ENCODE data around the gene ATAD5. TPM values are rescaled to one million over a fixed set of nuclear protein-coding genes. Genes with fewer than 3 reads are reported as not detected.
"Not testable (repeated sequence)": the region's sequence is repeated elsewhere in the genome, so short reads cannot be mapped to it uniquely, and the experiment has no call there.

Gene ATAD5, protein sequence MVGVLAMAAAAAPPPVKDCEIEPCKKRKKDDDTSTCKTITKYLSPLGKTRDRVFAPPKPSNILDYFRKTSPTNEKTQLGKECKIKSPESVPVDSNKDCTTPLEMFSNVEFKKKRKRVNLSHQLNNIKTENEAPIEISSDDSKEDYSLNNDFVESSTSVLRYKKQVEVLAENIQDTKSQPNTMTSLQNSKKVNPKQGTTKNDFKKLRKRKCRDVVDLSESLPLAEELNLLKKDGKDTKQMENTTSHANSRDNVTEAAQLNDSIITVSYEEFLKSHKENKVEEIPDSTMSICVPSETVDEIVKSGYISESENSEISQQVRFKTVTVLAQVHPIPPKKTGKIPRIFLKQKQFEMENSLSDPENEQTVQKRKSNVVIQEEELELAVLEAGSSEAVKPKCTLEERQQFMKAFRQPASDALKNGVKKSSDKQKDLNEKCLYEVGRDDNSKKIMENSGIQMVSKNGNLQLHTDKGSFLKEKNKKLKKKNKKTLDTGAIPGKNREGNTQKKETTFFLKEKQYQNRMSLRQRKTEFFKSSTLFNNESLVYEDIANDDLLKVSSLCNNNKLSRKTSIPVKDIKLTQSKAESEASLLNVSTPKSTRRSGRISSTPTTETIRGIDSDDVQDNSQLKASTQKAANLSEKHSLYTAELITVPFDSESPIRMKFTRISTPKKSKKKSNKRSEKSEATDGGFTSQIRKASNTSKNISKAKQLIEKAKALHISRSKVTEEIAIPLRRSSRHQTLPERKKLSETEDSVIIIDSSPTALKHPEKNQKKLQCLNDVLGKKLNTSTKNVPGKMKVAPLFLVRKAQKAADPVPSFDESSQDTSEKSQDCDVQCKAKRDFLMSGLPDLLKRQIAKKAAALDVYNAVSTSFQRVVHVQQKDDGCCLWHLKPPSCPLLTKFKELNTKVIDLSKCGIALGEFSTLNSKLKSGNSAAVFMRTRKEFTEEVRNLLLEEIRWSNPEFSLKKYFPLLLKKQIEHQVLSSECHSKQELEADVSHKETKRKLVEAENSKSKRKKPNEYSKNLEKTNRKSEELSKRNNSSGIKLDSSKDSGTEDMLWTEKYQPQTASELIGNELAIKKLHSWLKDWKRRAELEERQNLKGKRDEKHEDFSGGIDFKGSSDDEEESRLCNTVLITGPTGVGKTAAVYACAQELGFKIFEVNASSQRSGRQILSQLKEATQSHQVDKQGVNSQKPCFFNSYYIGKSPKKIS (N-terminal part only)
- total RNA-seq, result 0.92 TPM

DNA sequence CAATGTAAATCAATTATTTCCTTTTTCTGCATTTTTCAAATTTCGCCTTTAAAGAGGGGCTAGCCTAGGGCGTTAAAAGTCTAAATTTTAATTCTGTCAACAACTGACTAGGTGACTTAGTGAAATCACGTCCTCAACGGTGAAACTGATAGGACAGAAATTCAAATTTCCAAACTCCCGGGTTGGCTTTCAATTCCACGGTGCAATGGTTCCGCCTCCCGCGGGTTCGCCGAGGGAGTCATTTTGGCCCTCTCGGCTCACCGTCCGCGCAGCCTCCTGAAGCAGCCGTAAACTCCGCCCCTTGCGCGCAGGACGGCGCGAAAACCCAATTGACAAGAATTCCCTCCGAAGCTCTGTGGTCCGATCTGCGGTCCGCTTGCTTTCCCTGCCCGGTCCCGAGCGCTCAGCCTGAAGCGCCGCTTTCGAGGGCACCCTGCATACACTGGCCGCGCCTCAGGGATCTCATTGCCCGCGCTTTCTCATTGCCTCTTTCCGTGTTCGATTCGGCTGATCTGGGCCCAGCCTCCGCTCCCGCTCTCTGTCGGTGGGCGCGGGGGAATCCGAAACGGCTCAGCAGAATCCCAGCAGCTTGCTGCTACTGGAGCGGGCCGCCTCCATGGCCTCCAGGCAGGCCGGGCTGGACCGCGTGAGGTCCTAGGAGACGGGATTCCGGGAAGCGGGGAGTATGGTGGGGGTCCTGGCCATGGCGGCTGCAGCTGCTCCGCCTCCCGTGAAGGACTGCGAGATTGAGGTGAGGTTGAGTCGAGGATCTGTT lies at the start of gene ATAD5:
ATAD5 (plus strand) TSS at position 304 of the 775 bp plus-strand sequence; CDS start at position 686, 382 bp downstream.
- peak; percentile 93 for DNase-seq (ENCODE audit: low spot score)

DNA sequence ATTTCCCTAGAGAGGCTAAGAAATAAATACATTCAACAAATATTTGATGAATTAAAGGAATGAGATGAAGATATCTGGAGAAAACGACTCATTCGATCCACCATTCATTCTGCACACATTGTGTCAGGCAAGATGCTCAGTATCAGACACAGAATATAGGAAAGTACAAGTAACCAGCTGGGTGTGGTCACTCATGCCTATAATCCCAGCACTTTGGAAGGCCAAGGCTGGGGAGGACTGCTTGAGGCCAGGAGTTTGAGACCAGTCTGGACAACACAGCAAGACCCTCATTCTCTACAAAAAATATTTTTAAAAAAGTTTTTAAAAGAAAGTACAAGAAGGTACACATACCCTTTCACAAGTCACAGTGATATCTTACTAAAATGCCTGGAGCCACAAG lies 49.6 kb upstream of the ATAD5 start:
- no peak for DNase-seq (ENCODE audit: low spot score)

DNA sequence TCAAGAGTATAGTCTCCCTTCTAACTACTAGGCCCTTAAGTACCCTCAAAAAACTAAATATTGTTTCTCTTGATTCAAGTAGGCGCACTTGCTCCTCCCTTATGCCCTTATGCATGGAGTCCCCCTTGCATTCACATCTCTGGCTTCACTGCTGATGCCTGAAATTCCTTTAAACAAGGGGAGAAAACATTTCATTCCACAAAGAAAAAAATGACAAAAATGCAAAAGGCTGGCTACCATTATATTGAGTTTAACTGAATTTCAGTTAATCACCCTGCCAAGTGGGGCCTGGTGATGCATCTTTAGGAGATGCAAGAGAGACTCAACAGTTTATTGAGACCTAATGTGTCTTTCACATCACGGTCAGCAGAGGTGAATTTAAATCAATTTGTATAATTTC lies 42.8 kb upstream of the ATAD5 start:
- no peak for DNase-seq (ENCODE audit: low spot score)

DNA sequence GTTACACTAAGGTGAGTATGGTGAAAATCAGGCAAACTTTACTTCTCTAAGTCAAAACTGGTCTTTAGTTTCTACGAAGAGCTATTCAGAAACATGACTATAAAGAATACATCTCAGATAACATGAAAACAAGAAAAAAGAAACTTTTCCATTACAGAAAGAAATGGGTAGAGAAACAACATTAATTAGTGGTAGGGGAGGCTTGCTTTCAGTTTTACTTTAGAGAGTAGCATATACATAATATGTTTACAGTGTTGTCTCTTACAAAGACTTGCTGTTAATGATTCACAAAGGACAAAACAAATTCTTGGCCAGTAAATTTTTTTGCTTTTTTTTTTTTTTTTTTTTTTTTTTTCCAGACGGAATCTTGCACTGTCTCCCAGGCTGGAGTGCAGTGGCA lies 41.5 kb upstream of the ATAD5 start:
- no peak for DNase-seq (ENCODE audit: low spot score)

DNA sequence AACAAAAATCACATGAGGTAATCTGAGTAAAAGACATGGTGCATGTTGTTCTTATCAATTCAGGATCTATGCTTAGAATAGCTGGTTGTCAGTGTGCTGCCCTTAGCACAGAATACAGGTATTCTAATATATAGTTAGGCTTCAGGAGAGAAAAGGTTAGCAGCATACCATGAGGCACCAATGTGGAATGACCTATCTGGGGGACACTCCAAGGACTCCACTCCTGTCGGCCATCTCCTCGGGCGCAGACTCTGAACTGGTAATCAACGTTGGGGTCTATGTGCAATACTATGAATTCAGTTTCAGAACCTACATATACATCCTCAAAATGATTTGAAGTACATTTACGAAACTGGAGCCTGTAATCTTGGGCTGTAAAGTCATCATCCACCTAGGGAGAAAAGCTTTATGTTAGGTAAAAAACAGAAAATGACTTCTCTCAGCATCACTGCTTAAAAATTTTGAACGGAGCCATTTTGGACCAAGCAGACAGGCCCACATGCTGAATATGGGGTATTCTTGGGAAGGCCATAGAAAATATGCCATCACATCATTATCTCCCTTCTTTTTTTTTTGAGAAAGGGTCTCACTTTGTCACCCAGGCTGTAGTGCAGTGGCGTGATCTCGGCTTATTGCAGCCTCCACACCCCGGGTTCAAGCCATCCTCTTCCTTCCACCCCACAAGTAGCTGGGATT lies 38.3 kb upstream of the ATAD5 start:
- DNase-seq (ENCODE audit: low spot score), result no peak

DNA sequence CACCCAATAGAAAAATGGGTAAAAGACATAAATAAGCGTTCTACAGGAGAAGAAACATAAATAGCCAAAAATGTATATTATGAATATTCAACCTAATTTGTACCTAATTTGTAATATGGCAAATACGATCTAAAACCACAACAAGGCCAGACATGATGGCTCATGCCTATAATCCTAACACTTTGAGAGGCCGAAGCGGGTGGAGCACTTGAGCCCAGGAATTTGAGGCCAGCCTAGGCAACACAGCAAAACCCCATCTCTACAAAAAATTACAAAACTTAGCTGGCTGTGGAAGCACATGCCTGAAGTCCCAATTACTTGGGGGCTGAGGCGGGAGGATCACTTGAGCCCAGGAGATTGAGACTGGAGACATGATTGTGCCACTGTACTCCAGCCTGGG lies 37.4 kb upstream of the ATAD5 start:
- DNase-seq (ENCODE audit: low spot score), result no peak

DNA sequence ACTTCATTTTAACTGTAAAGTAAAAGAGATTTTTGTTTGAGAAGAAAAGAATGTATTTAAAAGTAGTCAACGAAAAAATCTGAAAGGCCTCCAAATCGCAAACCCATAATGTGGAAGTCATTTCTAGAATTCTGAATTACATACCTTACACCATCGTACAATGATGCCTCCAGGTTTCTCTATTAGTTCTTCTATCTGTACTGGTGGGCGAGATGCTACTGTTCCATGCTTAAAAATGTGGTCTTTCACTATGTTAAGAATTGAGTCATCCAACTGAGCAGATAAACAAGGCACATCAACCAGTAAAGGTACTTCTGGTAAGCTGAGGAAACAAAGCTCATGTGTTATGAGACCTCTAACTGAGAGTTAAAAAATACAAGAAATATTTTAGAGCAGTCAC lies 35.8 kb upstream of the ATAD5 start:
- no peak for DNase-seq (ENCODE audit: low spot score)

DNA sequence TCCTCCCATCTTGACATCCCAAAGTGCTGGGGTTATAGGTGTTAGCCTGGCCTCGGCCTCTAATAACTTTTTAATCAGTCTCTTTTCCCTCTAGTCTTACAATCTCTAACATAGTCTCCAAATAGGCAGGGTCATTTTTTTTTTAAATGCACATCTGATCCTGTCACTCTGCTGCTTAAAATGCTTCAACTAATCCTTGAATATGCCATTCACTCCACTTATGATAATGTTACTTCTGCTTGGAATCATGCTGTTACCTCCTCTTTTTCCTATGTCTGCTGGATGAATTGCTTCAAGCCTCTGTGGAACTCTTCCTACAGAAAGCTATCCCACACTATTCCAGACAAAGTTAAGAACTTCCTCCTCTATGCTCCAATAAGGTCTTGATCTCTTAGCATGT lies 30.1 kb upstream of the ATAD5 start:
- DNase-seq (ENCODE audit: low spot score), result no peak

DNA sequence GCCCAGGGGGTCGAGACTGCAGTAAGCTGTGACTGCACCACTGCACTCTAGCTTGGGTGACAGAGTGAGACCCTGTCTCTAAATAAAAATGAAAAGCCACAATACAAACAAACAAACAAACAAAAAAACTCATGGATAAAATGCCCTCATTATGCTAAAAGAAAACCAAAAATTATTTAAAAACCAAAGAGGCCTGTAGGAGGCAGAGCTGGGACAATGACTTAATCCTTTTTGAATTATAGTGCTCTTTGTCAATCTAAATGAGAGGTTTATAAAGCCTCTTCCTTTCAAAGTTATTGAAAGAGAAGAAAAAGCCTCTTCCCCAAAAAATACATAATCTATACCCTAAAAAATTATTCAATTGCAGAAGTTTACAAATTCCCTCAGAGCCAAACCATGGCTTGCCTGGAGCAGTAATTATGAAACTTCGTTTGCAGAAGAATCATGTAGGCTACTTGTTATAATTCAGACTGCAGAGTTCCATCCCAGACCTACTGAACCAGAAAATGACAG lies 25.8 kb upstream of the ATAD5 start:
- no peak for DNase-seq (ENCODE audit: low spot score)

DNA sequence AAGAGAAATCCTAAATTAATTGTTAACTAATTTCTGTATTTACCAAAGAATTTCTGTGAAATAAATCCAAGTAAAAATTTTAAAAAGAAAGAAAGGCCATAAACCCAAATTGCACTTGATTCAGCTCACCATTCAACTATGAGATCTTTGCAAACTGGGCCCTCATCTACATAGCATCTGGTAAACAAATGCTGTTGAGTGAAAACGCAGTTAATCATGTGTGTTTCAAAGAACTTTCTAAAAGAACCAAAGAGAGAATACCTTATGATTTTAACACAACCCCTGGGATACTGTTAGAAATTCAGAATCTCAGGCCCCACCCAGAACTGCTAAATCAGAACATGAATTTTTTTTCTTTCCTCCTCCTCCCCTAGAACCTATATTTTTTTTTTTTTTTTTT lies 23.9 kb upstream of the ATAD5 start:
- no peak for DNase-seq (ENCODE audit: low spot score)

DNA sequence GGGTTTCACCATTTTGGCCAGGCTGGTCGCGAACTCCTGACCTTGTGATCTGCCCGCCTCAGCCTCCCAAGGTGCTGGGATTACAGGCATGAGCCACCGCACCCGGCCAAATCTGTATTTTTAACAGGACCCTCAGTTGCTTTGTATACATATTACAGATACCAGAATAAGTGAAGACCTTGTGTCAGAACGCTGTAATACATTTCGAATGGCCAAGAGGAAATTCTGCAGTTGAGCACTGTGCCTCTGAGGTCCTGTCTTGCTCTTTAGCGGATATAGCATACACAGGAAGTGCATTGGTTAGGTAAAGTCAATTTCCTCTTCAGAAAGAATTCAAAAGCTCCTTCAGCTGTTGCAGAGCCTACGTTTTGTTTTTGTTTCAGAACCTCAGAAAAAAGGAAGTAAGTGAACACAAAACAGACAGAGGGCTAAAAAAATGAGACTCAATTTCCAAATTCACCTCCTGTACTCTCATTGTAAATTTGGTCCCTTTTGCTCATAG lies 22.9 kb upstream of the ATAD5 start:
- no peak for DNase-seq (ENCODE audit: low spot score)

DNA sequence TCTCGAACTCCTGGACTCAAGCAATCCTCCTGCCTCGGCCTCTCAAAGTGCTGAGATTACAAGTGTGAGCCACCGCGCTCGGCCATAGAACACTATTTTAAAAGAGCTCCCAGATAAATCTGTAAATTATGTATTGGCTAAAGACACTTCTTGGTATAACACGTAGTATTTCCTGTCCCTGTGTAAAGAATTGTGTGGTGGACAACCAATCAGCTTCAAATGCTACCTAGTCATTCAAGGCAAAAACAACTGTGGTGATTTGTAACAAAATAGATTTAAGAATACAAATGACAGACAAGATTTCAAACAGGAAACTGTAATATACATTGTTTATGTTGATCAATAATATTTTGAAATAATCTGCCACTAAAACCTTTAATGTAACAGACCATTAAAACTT lies 21.9 kb upstream of the ATAD5 start:
- no peak for DNase-seq (ENCODE audit: low spot score)

DNA sequence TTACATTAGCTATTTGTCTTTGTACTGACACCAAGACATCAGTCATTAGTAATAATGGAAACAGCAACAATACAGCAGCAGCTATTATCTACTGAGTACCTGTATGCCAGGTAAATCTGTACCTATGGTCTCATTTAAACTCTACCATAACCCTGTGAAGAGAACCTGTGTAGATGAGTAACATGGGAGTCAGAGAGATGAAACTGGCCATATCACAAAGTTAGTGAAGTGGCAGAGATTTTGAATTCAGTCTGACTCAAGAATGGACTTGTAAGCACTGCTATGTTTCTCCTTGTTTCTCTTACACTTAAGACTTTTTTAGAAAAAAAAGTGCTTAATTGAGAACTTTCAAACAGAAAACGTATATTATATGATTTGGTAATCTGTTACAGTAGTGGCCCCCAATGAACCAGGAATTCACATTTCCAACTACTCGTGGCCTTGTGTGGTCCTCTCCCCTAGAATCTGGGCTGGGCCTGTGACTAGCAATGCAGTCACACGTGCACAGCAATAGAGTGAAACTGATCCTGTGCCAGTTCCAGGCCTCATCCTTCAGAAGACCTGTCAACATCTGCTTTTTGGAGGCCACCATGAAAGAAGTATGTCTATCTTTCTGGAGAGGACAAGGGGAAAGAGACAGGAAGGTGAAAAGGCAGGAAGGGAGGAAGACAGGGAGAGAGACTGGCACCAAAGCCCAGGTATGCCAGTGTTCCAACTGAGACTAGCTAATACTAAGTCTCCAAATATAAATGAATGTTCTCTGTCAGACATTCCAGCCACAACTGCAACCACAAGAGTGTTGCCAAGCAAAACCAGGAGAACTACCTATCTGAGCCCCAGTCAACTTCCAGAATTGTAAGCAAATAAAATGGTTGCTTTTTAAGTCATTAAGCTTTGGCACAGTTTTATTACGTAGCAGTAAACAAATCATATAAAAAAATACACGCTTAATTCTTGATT lies 19.3 kb upstream of the ATAD5 start:
- DNase-seq (ENCODE audit: low spot score), result no peak

DNA sequence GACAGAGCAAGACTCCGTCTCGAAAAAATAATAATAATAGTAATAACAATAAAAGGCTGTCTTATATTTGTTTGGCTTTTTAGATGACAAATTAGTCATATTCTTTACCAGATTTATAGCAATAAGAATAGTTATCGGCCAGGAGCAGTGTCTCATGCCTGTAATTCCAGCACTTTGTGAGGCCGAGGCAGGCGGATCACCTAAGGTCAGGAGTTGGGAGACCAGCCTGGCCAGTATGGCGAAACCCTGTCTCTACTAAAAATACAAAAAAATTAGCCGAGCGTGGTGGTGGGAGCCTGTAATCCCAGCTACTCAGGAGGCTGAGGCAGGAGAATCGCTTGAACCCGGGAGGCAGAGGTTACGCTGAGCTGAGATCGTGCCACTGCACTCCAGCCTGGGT lies 17.5 kb upstream of the ATAD5 start:
- DNase-seq (ENCODE audit: low spot score), result not testable (repeated sequence)

DNA sequence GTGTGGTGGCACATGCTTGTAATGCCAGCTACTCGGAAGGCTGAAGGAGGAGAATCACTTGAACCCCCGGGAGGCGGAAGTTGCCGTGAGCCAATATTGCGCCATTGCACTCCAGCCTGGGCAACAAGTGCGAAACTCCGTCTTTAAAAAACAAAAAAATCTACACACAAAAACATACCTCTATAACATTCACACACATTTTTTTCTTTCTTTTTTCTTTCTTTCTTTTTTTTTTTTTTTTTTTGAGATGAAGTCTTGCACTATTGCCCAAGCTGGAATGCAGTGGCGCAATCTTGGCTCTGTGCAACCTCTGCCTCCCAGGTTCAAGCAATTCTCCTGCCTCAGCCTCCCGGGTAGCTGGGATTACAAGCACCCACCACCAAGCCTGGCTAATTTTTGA lies 16.9 kb upstream of the ATAD5 start:
- not testable (repeated sequence) for DNase-seq (ENCODE audit: low spot score)

DNA sequence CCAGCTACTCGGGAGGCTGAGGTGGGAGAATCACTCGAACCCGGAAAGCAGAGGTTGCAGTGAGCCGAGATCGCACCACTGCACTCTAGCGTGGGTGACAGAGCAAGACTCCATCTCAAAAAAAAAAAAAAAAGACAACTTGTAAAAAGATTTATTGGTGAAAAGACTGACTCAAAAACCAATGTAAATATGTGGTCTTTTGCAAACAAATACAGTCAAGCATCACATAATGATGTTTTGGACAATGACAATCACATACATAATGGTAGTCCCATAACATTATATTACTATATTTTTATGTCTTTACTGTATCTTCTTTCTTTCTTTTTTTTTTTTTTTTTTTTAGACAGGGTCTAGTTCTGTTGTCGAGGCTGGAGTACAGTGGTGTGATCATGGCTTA lies 15.6 kb upstream of the ATAD5 start:
- no peak for DNase-seq (ENCODE audit: low spot score)

DNA sequence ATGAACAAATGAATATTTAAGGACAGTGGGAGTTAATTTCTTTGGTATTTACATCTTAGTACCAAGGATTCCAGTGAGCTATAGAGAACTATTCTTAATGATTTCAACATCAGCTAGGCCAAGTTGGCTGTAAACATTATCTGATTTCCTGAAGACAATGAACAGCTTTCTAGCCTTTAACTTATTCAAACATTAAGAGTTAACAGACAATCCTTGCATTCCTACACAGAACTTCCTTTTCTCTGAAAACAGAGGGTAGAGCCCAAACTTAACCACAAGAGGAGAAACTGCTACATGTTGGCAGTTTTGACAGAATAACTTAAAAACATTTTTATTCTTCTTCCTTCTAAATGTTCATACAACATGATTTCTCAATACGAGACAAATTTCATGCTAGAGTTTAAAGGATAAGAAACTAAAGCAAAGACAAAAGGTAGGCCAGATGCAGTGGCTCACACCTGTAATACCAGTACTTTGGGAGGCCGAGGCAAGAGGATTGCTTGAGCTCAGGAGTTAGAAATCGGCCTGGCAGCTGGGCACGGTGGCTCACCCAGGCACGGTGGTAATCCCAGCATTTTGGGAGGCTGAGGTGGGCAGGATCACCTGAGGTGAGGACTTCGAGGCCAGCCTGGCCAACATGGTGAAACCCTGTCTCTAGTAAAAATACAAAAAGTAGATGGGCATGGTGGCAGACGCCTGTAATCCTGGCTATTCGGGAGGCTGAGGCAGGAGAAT lies 11.6 kb upstream of the ATAD5 start:
- no peak for DNase-seq (ENCODE audit: low spot score)

DNA sequence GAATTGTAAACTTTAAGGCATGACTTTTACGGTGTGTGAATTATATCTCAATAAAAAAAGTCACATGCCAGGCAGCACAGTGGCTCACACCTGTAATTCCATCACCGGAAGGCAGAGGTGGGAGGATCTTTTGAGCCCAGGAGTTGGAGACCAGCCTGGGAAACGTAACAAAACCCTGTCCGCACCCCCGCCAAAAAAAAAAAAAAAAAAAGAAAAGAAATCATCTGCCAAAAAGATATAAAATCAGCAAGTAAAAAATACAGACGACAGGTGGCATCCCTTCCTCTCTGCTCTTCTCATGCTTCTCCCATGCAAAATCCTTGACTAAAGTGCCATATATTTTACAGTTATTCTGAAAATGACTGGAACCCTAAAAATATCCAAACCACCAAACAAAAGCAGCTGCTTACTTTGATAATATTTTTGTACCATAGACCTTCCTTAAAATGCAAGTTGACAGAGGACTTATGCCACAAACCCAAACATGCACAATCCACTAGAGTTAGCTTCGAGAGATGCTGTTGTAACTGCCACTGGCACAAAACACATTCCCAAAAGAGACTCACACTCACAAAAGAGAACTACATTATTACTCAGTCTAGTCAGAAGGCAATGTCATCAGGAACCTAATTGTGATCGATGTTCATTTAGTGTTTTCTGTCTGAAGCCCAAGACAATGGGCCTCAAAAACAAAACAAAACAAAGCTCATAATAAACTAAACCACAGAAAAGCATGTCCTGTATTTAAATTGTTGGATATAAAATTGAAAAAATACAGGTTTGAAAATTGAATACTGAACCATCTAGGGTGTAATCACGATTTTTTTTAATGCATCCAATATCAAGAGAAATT lies 9.7 kb upstream of the ATAD5 start:
- no peak for DNase-seq (ENCODE audit: low spot score)
